GM18502 (cell line): ENCODE data around the gene C1RL.
"Not testable (repeated sequence)": the region's sequence is repeated elsewhere in the genome, so short reads cannot be mapped to it uniquely, and the experiment has no call there.

Source experiments
- ATAC-seq: cut with Tn5 transposase; IDR thresholded peaks from one replicate; pipeline ENCODE4 v1.9.1; 2021; ENCODE audit warnings: mild to moderate bottlenecking; ENCODE audit not compliant: unreplicated experiment, poor library complexity

The C1RL gene

DNA sequence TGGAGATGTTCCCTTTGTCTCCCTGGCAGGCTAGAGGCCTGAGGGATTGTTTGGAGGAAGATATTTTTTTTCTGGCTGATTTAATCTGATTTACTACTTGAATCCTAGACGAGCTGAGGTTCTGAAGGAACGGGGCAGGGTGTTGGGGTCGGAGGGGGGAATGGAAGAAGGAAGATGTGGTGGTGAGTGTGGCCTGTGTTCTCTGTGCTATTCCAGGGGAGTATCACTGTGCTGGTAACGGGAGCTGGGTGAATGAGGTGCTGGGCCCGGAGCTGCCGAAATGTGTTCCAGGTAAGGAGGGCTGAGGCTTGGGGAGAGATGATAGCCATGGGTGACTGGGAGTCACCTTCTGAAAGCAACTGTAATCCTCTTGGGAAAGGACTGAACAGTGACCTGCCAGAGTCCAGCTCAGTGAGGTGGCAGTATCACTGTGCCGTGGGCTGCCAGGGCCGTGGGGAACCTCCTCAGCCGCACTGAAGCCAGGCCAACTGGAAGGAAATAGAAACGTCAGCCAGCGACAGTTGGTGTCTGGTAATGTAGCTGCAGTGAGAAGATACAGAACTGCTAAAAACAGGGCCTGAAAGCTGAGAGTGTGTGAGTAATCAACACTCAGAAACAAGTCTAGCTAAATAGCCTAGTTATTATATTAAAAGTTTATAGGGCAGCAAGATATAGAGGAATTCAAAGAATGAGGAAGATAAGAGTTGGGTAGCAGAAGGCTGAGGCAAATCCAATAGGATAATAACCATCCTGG lies 40.6 kb downstream of the C1RL start:
- ATAC-seq: no peak

DNA sequence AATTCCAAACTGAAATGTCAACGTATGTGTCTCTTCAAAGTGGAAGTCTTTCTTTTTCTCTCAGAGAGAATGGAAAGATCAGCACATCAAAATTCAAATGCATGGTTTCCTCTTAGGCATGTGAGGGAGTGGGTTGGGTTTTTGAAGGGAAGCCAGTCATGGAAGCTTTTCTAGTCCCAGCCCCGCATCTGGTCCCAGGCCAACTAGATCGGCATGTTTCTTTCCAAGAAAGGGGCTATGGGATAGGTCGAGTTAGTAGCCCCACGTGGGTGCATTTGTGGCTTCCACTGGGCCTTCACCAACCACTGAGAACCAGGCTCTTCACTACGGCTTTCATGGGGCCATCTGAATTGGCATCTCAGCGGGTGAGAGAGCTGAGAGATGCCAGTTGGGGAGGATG lies 41.9 kb downstream of the C1RL start:
- ATAC-seq: no peak

GRCh38 chr12:7066596-7066995 lies 42.4 kb downstream of the C1RL start:
- no peak for ATAC-seq

GRCh38 chr12:7065073-7065623 lies 43.9 kb downstream of the C1RL start:
- no peak for ATAC-seq

DNA sequence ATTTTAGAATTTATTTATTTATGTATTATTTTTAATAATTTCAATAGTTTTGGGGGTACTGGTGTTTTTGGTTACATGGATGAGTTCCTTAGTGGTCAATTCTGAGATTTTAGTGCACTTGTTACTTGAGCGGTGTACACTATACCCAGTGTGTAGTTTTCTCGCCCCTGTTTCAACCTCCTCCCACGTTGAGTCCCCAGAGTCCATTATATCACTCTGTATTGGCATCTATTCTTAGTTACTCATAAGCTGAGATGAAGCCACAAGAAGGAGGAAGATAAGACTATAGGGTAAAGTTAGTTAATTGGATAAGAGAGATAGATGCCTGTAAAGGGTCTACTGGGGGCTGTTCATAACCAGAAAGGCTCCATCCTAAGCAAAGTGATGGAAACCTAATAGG lies 44.5 kb downstream of the C1RL start:
- no peak for ATAC-seq

DNA sequence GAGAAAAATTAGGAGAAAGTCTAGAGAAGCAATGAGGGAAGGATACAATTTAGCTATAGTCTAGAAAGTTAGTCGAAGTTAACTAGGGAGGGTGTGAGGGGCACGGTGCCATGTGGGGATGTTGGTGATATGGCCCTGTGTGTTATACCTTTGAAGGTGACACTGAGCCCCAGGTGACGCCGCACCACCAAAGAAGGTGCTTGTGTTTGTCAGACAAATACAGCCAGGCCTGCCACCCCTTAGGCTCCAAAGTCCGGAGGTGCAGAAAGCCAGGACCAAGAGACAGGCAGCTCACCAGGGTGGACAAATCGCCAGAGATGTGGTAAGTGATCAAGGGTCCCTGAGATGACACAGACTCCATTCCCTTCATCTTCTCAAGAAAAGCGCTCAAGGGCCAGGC lies 47.4 kb downstream of the C1RL start:
- ATAC-seq: no peak

- no peak for ATAC-seq
Observed at GRCh38 chr12:7061138-7061537, 47.9 kb downstream of the C1RL start.

DNA sequence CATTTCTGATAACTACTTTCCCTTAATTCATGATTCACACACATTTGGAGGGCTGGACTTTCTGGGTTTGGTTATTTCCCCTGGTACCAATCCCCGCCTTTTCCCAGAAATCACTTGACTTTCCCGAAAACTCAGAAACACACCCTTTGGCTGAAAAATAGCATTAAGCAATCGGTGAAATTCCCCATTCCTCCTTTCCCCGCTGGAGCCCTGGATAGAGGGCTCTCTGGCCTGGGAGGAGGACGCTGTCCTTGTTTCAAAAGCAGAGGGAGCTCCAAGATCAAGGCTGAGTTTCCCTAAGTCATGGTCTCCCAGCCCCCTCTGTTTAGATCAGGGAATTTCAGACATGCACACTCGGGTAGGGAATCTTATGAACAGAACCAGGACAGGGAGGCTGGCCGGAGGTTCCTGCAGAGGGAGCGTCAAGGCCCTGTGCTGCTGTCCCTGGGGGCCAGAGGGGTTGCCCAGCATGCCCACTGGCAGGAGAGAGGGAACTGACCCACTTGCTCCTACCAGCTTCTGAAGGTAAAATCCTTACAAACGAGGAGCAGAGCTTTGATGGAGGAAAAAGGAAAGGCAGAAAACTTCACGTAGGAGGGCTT lies 48.6 kb downstream of the C1RL start, which contains the start of gene C1S:
Gene C1S (plus strand): TSS at position 366 of the 602 bp plus-strand sequence. CDS start 1,195 bp downstream, outside the sequence.
- no peak for ATAC-seq

DNA sequence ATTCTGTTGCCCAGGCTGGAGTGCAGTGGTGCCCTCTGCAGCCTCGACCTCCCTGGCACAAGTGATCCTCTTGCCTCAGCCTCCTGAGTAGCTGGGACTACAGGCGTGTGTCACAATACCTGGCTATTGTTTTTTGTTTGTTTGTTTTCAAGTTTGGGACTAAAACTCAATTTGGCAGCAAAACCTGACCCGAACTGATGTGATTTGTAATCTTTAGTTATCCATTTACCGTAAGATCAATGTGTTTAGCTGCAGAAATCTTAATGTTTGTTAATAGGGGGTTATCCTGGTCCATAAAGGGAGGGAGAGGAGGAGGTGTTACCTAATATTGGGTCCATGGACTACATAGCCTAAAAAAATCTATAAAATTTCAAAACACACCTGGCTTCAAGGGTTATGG lies 49.2 kb downstream of the C1RL start:
- ATAC-seq: no peak

GRCh38 chr12:7058850-7059395 lies 50.1 kb downstream of the C1RL start:
- no peak for ATAC-seq

- no peak for ATAC-seq
Observed at GRCh38 chr12:7058163-7058845, 50.7 kb downstream of the C1RL start.

DNA sequence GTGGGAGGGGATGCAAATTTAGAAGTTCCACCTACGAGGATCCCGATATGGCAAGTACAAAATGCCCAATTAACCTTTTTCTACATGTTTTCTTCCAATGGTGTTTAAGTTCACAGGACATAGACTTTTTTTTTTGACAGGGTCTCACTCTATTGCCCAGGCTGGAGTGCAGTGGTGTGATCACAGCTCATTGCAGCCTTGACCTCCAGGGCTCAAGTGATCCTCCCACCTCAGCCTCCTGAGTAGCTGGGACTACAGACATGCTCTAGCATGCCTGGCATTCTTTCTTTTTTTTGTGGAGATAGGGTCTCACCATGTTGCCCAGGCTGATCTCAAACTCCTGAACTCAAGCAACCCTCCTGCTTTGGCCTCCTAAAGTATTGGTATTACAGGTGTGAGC lies 53.3 kb downstream of the C1RL start:
- ATAC-seq: not testable (repeated sequence)

GRCh38 chr12:7054925-7055324 lies 54.1 kb downstream of the C1RL start:
- ATAC-seq: no peak

DNA sequence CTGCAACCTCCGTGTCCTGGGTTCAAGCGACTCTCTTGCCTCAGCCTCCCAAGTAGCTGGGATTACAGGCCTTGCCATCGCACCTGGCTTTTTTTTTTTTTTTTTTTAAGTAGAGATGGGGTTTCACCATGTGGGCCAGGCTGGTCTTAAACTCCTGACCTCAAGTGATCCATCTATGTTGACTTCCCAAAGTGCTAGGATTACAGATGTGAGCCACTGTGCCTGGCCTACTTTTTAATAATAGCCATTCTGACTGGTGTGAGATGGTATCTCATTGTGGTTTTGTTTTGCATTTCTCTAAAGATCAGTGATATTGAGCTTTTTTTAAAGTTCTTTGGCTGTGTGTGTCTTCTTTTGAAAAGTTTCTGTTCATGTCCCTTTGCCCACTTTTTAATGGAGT lies 59.0 kb downstream of the C1RL start:
- ATAC-seq: not testable (repeated sequence)

DNA sequence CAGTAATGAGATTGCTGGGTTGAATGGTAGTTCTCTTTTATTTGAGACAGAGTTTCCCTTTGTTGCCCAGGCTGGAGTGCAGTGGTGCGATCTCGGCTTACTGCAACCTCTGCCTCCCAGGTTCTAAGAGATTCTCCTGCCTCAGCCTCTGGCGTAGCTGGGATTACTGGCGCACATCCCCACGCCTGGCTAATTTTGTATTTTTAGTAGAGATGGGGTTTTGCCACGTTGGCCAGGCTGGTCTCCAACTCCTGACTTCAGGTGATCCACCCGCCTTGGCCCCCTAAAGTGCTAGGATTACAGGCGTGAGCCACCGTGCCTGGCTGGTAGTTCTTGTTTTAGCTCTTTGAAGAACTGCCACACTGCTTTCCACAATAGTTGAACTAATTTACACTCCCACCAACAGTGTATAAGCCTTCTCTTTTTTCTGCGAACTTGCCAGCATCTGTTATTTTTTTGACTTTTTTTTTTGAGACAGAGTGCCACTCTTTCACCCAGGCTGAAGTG lies 59.5 kb downstream of the C1RL start:
- not testable (repeated sequence) for ATAC-seq

DNA sequence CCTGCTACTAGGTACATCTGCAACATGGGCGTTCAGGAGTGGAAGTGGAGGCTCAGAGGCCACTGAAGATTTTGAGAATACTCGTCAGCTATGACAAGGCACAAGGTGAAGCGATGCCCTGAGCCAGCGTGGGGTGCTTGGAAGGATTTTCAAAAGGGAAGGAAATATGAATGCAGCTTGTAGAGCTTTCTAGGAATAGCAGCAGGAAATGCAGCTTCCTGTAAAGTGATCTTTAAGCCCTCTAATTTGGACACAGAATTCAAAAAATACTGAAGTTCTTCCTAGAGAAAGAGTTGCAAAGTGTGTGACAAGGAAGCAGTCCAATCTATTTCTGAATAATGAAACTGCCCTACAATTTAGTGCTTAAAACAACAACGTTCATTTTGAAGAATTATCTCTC lies 61.7 kb downstream of the C1RL start:
- ATAC-seq: no peak

DNA sequence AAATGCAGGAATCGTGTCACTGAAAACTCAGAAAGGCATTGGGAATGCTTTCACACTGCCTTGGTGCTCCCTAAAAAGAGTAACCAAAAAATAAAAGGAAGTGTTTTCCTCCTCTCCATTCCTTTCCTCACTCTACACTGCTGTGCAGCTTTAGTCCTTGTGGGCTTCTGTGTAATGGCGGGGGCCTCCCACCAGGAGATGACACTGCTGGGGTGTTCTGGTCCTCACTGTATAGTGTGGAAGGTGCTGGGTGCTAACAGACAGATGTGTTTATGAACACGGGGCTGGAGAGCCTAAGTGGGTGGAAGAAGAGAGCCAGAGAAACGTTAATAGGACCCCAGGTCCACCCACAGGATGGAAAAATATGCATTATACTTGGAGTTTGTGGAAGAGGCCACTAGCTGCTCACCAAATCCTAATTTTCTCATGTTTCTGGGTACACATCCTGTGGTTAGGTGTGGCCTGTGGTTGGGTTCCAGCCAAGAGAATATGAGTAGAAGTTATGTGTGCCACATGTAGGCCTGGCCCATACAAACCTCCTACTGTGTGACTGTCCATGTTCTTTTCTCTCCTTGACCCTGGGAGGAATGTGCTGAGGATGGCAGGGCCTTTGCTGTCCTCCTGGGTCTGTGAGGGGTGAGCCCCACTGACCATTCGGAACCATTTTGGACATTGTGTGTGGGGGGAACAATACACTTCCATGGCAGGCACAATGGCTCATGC lies 62.5 kb downstream of the C1RL start:
- no peak for ATAC-seq

- no peak for ATAC-seq
Observed at GRCh38 chr12:7045913-7046312, 63.1 kb downstream of the C1RL start.
